ENCODE measurements around the gene NSG2.

The NSG2 gene

GRCh38 chr5:174149426-174149825 lies 103.9 kb downstream of the NSG2 start:
- no peak for DNase-seq

- no peak for DNase-seq
Observed at GRCh38 chr5:174149989-174150388, 104.5 kb downstream of the NSG2 start.

DNA sequence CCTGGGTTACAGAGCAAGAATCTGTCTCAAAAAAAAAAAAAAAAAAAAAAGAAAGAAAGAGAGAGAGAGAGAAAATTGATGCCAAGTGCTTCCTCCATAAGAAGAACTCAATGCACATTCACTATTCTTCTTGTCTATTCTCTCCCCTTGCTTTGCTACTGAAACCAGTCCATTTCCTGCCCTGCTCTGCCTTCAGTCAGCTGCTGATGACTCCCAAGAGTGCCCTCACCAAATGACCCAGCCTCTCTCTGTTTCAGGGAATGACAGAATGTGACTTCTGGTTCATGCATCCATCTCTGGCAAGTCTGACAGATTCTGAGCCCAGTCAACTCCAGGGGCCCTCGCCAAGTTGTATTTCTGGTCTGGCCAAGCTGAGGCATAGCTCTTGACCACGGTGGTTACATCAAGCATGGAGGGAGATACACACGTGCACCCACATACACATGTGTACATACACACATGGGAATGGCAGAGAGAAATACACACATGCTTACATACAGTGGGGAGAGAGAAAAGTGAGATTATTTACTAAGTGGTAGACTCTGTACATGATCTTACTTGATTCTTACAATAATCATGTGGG lies 106.2 kb downstream of the NSG2 start:
- DNase-seq, result no peak

- DNase-seq, result no peak
Observed at GRCh38 chr5:174154559-174154958, 109.1 kb downstream of the NSG2 start.

GRCh38 chr5:174155281-174155680 lies 109.8 kb downstream of the NSG2 start:
- no peak for DNase-seq

GRCh38 chr5:174155706-174156105 lies 110.2 kb downstream of the NSG2 start:
- DNase-seq, result no peak

DNA sequence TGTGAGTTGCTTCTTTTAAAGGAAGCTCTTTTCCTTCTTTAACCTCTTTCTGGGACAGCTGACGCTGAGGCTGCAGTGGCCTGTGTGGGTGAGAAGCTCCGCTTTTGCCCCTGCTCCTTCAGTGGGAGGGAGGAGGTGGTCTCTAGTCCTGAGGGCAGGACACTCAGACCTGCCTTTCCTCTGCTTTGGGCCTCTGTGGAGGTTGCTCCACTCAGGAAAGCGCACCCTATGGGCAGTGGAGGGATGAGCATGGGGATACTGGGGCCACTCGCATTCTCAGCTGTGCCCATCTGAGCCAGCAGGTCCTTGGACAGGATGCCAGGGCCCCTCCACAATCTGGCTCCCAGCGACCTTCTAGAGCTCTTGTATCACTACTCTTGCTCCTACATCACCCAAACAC lies 111.5 kb downstream of the NSG2 start:
- DNase-seq, result no peak
